GM21390 (cell line): ENCODE measurements around the gene CPZ.
"Not testable (repeated sequence)": the region's sequence is repeated elsewhere in the genome, so short reads cannot be mapped to it uniquely, and the experiment has no call there.

Experiments
- ATAC-seq: cut with Tn5 transposase; IDR thresholded peaks from one replicate; pipeline ENCODE4 v1.9.1; 2021; ENCODE audit not compliant: unreplicated experiment

CPZ gene

DNA sequence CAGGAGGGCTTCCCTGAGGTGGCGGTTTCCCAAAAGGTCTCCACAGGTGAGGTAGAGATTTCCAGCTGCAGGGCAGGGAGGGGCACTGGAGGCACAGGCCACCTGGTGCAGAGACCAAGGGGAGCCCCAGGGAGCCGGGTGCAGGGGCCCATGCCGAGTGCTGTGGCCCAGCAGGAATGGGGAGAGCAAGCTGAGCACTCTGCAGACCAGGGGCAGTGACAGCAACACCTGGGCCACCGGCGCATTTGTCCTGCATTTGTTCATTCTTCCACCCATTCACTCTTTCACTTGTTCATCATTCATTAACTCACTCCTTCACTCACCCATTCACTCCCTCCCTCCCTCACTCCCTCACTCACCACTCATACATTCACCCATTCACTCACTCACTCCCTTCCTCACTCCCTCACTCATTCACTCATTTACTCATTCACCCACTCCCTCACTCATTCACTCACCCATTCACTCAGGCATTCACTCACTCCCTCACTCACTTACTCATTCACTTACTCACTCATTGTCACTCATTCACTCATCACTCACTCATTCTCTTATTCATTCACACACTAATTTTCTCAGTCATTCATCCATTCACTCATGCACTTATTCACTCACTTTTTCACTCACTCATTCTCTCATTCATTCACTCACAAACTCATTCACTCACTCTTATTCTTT, 16.3 kb downstream of the CPZ start:
- no peak for ATAC-seq

DNA sequence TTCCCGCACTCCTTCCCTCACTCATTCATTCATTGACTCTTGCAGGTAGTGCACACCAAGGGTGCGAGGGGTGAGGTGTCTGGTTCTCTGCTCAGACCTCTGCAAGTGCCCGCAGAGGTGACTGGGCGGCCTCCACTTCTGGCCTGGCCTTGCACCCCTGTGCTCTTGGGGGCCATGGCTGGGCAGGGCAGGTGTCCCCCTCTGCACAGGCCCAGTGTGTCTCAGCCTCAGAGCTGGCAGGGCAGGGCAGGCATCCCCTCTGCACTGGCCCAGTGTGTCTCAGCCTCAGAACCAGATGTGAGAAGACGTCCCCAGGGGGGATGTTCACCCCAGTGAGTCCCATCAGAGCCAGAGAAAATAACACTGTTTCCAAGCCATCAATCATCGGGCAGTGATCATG, 16.8 kb downstream of the CPZ start:
- ATAC-seq, result no peak

DNA sequence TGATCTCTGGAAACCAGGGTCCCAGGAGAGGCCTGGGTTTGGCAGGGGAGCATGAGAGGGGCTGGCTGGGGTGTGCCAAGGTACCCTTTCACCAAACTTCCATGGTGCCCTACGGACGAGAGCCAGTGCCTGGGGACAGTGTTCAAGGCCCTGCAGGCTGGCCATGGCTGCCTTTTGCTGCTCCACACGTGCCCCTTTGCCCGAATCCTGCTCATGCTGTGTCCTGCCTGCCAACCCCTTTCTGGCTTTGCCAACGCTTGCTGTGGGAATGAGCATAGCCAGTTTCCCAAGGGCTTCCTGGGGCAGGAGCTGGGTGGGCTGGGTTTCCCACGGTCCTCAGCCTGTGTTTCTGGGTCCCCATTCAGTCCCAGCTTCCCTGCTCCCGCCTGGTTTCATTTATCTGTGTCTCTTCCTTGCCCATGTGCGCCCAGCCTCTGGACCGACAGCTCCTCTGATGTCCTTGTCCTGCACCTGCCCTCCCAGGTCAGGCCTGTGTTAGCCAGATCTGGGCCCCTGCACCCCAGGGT, 17.3 kb downstream of the CPZ start:
- ATAC-seq, result no peak

DNA sequence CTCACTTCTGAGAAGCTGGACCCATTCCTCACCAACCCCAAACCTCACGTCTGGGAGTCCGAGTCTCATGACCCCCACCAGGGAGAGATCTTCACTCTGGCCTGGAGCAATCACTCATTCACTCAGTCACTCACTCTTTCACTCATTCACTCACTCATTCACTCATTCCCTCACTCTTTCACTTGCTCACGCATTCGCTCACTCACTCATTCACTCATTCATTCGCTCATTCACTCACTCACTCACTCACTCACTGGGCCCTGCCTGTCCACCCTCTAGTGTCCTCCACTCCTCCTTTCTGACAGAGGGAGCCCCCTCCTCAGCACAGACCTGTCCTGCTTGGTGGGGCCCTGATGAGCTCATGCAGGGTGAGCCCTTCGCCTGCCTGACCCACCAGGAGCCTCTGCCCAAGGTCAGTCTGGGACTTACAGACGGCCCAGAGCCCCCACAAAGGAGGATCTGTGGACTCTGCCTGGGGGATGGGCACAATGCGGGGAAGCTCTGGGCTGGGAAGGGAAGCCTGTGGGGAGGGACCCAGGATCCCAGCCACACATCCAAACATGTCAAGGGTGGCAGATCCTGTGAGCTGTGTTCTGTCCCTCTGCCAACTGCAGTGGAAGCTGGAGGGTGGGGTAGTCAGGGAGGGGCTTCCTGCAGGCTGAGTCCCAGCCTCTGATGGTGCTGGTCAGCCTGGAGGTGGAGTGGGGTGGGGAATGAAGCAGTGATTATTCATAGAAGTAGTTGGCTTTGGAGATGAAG, 18.5 kb downstream of the CPZ start:
- no peak for ATAC-seq

DNA sequence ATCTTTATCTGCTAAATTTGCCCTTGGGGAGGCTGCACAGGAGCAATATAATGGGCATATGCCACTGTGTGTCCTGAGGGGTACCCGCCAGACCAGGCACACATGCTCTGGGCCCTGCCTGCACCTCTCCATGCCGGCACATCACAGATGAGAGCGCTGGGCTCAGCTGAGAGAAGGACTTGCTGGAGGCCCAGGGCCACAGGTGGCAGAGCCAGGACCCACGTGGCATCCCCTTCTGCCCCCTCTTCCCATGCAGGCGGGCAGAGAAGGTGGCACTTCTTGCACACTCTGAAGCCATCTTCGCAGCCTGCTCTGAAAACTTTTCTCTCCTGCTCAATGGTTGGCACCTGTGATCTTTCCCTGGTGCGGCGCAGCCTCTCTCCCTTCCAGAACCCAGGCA, 20.1 kb downstream of the CPZ start:
- no peak for ATAC-seq

DNA sequence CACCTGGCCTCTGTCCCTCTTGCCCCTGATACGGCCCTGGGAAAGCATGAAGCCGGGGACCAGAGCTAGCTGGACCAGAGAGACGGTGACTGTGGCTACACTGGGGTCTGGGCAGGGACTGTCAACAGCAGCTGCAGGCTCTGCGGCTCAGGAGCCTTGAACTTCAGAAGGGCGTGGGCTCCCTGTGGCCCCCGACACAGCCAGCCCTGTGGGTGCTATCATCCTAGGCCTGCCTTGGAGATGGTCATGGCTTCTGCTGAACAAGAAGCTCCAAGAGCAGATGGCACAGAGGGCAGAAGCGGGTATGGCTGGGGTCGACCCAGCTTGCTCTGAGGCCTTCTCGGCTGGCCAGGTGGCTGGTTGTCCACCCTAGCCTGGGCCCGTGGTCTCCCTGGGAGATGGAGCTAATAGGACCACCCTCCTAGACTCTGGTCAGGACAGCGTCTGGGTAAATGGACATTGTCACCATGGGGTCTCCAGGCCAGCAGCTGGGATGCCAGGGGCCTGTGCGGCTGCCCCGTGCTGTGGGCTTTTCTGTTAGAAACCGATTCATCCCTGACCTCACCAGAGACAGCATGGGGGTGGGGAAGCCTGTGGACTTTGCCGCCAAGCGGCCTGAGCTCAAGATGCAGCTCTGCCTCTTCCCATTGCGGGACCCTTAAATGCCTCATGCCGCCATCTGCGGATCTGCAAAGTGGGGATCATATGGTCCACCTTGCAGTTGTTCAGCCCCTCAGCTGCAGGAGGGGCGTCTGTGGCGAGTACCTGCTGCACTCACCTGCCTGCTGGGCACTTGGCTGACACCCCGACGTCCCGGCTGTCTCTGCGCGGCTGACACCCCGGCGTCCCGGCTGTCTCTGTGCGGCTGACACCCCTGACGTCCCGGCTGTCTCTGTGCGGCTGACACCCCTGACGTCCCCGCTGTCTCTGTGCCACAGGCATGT, 21.1 kb downstream of the CPZ start:
- ATAC-seq, result no peak

DNA sequence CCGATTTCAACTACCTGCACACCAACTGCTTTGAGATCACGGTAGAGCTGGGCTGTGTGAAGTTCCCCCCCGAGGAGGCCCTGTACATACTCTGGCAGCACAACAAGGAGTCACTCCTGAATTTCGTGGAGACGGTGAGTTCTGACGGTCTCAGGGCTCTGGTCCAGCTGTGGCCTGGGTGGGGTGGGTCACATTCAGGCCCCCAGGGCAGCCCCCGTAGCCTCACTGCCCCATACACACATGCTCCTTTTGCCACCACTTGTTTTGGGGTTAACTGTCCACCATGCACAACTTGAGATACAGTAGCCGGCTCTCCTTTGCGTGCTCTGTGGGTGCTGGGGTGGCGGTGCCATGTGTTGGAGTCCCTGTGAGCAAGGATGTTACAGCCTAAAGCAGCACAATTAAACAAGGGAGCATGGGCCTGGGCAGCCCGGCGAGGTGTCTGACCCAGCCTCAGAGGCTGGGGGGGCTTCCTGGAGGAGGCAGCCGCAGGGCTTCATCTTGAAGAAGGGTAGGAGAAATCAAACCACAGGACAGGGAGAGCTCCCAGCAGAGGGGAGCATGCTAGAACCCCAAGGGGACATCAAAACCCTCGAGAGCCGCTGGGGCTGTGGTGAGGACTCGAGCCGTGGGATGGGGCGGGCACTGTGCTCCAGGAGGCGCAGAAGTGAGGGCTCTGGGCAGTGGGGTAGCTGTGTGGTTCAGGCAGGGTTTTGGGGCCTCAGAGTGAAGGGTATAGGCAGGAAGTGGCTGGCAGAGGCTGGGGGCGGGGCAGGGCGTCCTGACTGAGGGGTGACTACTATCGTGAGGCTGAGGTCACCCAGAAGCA, 22.0 kb downstream of the CPZ start:
- no peak for ATAC-seq

DNA sequence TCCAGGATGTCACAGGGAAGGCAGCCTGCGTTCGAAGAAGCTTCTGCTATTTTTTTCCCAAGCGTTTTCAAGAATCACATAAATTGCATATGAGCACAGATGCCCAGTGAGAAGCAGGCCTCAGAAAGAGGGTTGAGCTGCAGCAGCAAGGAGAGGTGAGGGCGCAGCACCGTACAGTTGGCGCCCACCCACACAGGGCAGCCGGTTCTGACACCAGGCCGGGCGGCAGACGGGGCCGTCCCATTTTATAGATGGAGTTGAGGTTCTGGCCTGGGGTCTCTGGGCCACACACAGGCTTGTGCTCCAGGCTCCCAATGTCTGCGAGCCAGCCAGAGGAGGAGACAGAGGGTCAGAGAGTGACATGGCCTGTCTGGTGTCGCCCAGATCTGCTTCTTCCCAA, 22.8 kb downstream of the CPZ start:
- no peak for ATAC-seq

DNA sequence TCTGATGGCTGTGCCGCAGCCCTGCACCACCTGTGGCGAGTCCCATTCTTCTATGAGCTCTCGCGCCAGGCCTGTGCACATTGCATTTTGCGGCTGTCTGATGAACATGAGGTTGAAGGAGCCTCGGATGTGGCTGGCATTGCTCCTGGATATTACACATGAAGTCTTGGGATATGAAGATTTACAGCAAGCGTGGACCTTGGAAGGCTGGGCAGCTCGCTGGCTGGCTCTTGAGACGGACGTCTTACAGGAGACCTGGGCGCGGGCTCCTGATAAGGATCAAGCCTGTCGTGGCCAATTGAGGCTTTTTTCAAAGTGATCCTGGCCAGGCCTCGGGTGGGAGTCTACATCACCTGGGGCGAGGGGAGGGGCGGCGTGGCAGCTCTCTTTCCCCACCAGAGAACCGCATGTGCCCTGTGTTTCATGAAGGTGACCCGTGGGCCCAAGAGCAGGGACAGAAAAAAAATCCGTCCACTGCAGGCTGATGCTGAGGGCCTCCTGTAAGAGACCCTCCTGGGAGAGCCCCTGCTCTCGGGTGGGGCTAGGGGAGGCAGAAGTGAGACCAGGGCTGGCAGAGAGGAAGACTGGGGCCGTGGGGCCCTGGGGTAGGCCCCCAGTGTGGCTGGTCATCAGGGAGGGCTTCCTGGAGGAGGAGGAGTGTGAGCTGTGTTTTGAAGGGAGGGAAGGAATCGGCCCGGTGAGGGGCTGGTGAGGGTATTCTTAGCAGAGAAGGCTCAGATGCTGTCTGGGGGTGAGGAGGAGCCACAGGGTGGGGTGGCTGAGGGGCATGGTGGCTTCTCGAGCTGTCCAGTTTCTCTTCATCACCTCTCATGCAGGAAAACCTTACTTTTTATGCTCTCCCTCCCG, 23.6 kb downstream of the CPZ start:
- ATAC-seq, result no peak

DNA sequence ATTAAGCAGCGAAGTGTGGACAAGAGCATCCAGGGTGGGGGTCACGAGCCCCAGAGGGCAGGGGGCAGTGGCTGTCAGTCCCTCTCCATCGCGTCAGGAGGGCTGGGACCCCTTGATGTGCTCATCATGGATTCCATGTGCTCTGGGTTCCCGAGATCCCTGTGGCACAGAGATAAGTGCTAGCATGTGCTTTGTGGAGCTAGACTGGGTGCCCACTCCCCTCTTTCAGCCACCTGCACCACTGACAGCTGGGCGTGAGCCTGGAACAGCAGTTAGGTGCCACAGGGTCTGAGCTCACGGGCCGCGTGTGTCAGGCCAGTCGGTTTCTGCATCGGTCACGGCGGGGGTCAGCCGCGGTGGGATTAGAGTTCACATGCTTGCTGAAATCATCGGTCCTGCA, 24.3 kb downstream of the CPZ start:
- ATAC-seq, result no peak

DNA sequence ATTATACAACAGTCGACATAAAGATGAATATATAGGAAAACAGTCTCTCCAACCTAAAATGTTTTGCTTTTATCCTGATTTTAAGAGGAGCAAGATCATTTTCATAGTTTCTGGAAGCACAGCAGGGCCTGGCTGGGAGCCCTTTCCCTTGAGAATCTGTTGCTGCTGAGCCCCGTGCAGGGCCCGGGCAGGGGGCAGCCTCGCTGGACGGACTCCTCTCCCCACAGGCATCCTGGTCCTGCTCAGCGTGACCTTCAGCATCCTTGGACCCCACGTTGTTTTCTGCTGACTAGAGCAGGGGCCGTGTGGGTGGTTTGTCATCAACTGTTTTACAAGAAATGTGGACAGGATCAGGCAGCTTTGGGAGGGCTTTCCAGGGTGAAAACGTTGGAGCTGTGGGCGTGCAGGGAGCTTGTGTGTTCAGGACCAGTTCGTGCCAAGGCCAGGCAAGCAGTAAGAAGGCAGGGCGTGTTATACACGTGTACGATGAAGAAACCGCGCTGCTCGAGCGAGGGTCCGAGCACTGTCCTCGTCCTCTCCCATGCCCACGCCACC, 25.0 kb downstream of the CPZ start:
- no peak for ATAC-seq

DNA sequence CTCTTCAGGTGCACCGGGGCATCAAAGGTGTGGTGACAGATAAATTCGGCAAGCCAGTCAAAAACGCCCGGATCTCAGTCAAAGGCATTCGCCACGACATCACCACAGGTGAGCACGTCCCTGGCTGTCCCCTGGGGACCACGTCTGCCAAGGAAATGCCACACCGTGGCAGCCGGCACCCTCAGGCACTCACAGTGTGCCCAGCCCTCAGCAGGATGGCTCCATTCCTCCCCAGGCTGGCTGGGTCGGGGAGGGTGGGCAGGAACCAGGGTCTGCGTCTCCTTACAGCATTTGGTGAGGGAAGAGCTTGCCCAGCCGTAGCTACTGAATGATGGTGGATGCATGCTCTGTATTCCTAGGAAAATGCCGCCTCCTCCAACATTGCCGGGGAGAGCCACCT, 25.9 kb downstream of the CPZ start:
- no peak for ATAC-seq

DNA sequence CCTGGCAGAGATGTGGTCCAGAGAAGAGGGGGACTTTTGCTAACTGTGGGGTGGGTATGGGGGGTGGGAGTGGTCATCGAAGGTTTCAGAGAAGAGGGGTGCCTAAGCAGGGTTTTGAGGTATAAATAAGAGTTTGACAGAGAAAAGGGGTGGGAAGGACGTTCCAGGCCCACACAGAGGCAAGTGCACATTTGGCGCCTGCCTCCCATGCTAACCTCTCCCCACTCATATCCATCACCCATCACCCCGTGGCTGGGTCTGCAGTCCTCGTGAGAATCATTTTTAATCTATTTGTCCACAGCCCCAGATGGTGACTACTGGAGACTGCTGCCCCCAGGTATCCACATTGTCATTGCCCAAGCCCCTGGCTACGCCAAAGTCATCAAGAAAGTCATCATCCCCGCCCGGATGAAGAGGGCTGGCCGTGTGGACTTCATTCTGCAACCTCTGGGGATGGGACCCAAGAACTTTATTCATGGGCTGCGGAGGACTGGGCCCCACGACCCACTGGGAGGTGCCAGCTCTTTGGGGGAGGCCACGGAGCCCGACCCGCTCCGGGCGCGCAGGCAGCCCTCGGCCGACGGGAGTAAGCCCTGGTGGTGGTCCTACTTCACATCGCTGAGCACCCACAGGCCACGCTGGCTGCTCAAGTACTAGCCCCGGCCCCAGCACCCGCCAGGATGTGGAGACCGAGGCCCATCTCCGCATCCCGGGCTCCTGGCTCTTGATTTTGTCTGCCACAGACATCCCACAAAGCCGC, 26.6 kb downstream of the CPZ start:
- no peak for ATAC-seq

DNA sequence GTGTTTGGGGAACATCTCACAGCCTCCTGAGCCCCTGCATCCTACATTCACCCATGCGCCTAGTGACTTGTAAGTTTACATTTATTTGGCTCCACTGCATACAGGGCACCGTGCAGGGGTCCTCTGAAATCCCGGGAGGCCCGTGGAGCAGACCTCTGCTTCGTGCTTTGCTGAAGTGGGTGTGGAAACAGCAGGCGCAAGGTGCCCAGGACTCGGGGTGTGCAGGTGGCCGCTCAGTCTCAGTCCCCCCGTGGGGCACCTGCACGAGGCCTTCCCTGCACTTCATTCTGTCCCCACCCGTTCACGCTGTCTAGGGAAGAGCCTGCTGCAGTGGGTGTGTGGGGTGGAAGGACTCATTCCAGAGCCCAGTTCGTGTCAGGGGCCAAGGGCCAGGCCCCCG, 28.6 kb downstream of the CPZ start:
- ATAC-seq, result not testable (repeated sequence)

DNA sequence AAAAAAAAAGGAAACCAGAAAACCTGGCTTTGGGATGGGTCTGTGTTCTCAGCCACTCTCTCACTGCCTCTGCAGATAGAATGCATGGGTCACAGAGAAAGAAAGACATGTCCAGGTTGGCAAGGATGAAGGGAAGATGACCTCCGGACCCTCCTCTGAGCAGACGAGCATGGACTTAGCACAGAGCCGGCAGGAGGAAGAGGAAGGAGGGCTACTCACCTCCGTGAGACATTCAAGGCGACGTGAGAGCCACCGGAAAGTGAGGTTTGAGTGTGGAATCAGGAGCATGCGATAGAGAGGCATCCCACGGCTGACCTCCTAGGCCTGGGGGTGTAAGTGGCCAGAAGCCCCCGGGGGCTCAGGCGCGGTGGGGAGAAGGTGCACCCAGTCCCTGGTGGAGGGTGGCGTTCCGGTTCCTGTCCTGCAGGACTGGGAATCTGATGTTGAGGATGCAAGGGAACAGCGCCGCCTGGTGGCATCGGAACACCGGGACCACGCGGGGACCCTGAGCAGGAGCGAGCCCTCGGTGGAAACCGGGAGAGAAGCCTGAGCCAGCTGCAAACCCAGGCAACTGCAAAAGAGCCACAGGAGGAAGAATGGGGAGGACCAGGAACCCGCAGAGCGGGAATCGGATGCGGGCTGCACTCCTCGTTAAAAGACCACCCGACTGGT, 32.2 kb downstream of the CPZ start:
- ATAC-seq, result not testable (repeated sequence)

DNA sequence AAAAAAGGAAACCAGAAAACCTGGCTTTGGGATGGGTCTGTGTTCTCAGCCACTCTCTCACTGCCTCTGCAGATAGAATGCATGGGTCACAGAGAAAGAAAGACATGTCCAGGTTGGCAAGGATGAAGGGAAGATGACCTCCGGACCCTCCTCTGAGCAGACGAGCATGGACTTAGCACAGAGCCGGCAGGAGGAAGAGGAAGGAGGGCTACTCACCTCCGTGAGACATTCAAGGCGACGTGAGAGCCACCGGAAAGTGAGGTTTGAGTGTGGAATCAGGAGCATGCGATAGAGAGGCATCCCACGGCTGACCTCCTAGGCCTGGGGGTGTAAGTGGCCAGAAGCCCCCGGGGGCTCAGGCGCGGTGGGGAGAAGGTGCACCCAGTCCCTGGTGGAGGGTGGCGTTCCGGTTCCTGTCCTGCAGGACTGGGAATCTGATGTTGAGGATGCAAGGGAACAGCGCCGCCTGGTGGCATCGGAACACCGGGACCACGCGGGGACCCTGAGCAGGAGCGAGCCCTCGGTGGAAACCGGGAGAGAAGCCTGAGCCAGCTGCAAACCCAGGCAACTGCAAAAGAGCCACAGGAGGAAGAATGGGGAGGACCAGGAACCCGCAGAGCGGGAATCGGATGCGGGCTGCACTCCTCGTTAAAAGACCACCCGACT, 37.8 kb downstream of the CPZ start:
- not testable (repeated sequence) for ATAC-seq

DNA sequence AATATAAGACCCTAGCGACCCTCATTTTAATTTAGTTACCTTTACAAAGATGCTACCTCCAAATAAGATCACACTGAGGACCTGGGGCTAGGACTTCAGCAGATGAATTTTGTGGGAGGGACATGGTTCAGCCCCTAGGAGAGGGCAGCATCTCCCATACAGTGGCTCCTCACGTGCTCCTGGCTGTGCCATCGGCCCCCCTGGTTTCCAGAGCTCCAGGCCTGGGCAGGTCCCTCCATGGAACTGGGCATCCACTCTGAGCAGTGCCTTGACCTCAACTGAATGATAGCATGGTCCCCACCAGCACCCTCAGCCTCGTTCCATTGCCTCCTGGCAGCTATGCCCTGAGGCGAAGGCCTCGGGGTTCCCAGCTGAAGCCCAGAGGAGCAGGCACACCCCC, 39.3 kb downstream of the CPZ start:
- not testable (repeated sequence) for ATAC-seq
